IMR-90 (cell line): ENCODE data around the gene PAXX. TPM values are rescaled to one million over a fixed set of nuclear protein-coding genes. Genes with fewer than 3 reads are reported as not detected.

ENCODE experiments used
- ATAC-seq: fragments of 200-7000 bp; cut with Tn5 transposase; 2 replicates; pipeline ENCODE4 v1.9.1; 2020; ENCODE audit warnings: low read depth, mild to moderate bottlenecking, moderate library complexity
- BruUV-seq: library from RNA; stranded (reverse); fragments of 400-500 nt; replicated peaks from 2 replicates; lab custom pipeline; 2021; lab: Mats Ljungman, UMichigan
- CTCF ChIA-PET: fragments of 300-600 bp; formaldehyde crosslinking; extraction: SDS; loops from one replicate; lab custom pipeline; 2021; ENCODE audit warnings: antibody characterized with exemption; lab: Yijun Ruan, JAX
- POLR2A ChIA-PET: fragments of 300-600 bp; sonication (Branson Sonifier 250); formaldehyde crosslinking; loops from one replicate; lab custom pipeline; 2022; ENCODE audit warnings: antibody characterized with exemption; ENCODE audit not compliant: unreplicated experiment; lab: Charles Lee
- DNase-seq: peaks from one replicate; pipeline ENCODE4 v3.0.0; 2013
- H2AFZ ChIP-seq: replicated peaks from 2 replicates; pipeline ENCODE3; 2013; ENCODE audit warnings: low read length, mild to moderate bottlenecking; ENCODE audit not compliant: poor library complexity
- H2AK5ac ChIP-seq: 2 replicates; pipeline ENCODE4 v1.6.1; 2013; ENCODE audit warnings: low read depth, low read length, inconsistent platforms
- H2AK9ac ChIP-seq: replicated peaks from 2 replicates; pipeline ENCODE3; 2013; ENCODE audit warnings: mild to moderate bottlenecking, low read depth, low read length, moderate library complexity; ENCODE audit not compliant: poor library complexity
- H2BK120ac ChIP-seq: 2 replicates; pipeline ENCODE4 v1.6.1; 2013; ENCODE audit warnings: low read depth, low read length, inconsistent platforms
- H2BK15ac ChIP-seq: 3 replicates; pipeline ENCODE4 v1.6.1; 2013; ENCODE audit warnings: low read depth, low read length, inconsistent platforms
- H2BK20ac ChIP-seq: 2 replicates; pipeline ENCODE4 v1.6.1; 2013; ENCODE audit warnings: low read depth, mild to moderate bottlenecking, inconsistent platforms, low read length, moderate library complexity
- H2BK5ac ChIP-seq: 2 replicates; pipeline ENCODE4 v1.6.1; 2013; ENCODE audit warnings: mild to moderate bottlenecking, low read depth, low read length, inconsistent platforms; ENCODE audit not compliant: poor library complexity, severe bottlenecking
- H3K14ac ChIP-seq: replicated peaks from 2 replicates; pipeline ENCODE4 v1.6.1; 2013; ENCODE audit warnings: low read depth, low read length, inconsistent platforms
- H3K18ac ChIP-seq: 2 replicates; pipeline ENCODE4 v1.6.1; 2013; ENCODE audit warnings: low read depth, low read length, control low read depth
- H3K23ac ChIP-seq: 2 replicates; pipeline ENCODE4 v1.6.1; 2013; ENCODE audit warnings: low read depth, low read length, inconsistent platforms
- H3K27ac ChIP-seq: 2 replicates; pipeline ENCODE4 v1.5.1; 2013; ENCODE audit warnings: mild to moderate bottlenecking, control low read depth, low read length; ENCODE audit not compliant: insufficient read depth
- H3K27me3 ChIP-seq: 2 replicates; pipeline ENCODE4 v1.6.1; 2013; ENCODE audit warnings: low read length; ENCODE audit not compliant: control insufficient read depth, insufficient read depth
- H3K36me3 ChIP-seq: 2 replicates; pipeline ENCODE4 v1.6.1; 2013; ENCODE audit warnings: low read length, mixed read lengths; ENCODE audit not compliant: control insufficient read depth, insufficient read depth
- H3K4ac ChIP-seq: 2 replicates; pipeline ENCODE4 v1.6.1; 2013; ENCODE audit warnings: low read depth, low read length, inconsistent platforms
- H3K4me1 ChIP-seq: 2 replicates; pipeline ENCODE4 v1.6.1; 2013; ENCODE audit warnings: low read length, mixed read lengths; ENCODE audit not compliant: control insufficient read depth, insufficient read depth
- H3K4me2 ChIP-seq: 2 replicates; pipeline ENCODE4 v1.6.1; 2013; ENCODE audit warnings: low read depth, mild to moderate bottlenecking, control low read depth, low read length, moderate library complexity
- H3K4me3 ChIP-seq: 2 replicates; pipeline ENCODE4 v1.5.1; 2013; ENCODE audit warnings: low read depth, mild to moderate bottlenecking, control low read depth, low read length, moderate library complexity; ENCODE audit not compliant: insufficient read depth
- H3K56ac ChIP-seq: 2 replicates; pipeline ENCODE4 v1.6.1; 2013; ENCODE audit warnings: low read length, inconsistent platforms; ENCODE audit not compliant: insufficient read depth; ENCODE audit errors: extremely low read depth
- H3K79me1 ChIP-seq, 2 experiments: 2 replicates each; pipeline ENCODE4 v1.6.1; 2013; ENCODE audit warnings: low read length in 2 of 2, inconsistent platforms in 1 of 2, low read depth in 1 of 2
- H3K9ac ChIP-seq: 2 replicates; pipeline ENCODE4 v1.6.1; 2013; ENCODE audit warnings: low read depth, low read length, control low read depth
- H3K9me1 ChIP-seq: 2 replicates; pipeline ENCODE4 v1.6.1; 2013; ENCODE audit warnings: low read length, inconsistent platforms; ENCODE audit not compliant: insufficient read depth
- H3K9me3 ChIP-seq: 2 replicates; pipeline ENCODE4 v1.6.1; 2013; ENCODE audit warnings: low read length; ENCODE audit not compliant: control insufficient read depth, insufficient read depth
- H4K20me1 ChIP-seq: 2 replicates; pipeline ENCODE4 v1.6.1; 2013; ENCODE audit warnings: low read length, inconsistent platforms; ENCODE audit not compliant: insufficient read depth
- H4K5ac ChIP-seq: 2 replicates; pipeline ENCODE4 v1.6.1; 2013; ENCODE audit warnings: mild to moderate bottlenecking, low read depth, low read length, control low read depth
- H4K8ac ChIP-seq, 2 experiments: 2 replicates each; pipeline ENCODE4 v1.6.1; 2013; ENCODE audit warnings: low read depth in 2 of 2, low read length in 2 of 2, control low read depth in 1 of 2, inconsistent platforms in 1 of 2
- H4K91ac ChIP-seq: 2 replicates; pipeline ENCODE4 v1.6.1; 2013; ENCODE audit warnings: low read depth, low read length, inconsistent platforms; ENCODE audit not compliant: insufficient read depth
- RCOR1 ChIP-seq: IDR thresholded peaks from 2 replicates; pipeline ENCODE4 v1.6.1; 2012; ENCODE audit warnings: mild to moderate bottlenecking, low read length, improper control_type of control experiment; ENCODE audit not compliant: insufficient replicate concordance
- WGBS, 2 experiments: methylation state at CpG; one replicate each; pipeline versions ENCODE4 v1.1.5 to v1.1.7; 2013; ENCODE audit warnings: missing lambda C conversion rate in 2 of 2; ENCODE audit not compliant: insufficient read length in 1 of 2; ENCODE audit errors: extremely low coverage in 2 of 2; 5-methylcytosine and 5-hydroxymethylcytosine counted together
- dilution Hi-C: fragments of 300-500 bp; cut with HindIII; formaldehyde crosslinking; loops from one replicate; pipeline ENCODE4 v1.14.3; 2018; ENCODE audit warnings: low sequenced_read_pairs; ENCODE audit not compliant: unreplicated experiment
- in situ Hi-C: fragments of 300-500 bp; cut with MboI; formaldehyde crosslinking; loops from 3 replicates; pipeline ENCODE4 v1.14.3; 2019; ENCODE audit warnings: low sequenced_read_pairs, inconsistent platforms, mixed read lengths
- intact Hi-C: fragments of 100-400 bp; cut with micrococcal nuclease; formaldehyde crosslinking; loops from 2 replicates; pipeline ENCODE4 v1.10.0; 2022
- polyA plus RNA-seq, 3 experiments: library from polyadenylated mRNA; depleted of rRNA; stranded (reverse); fragments of >200 nt; gene quantifications; 2 replicates each; pipeline ENCODE4 v1.2.3, GENCODE V29; 2012; ENCODE audit warnings: low replicate concordance in 1 of 3
- total RNA-seq: library from RNA; depleted of rRNA; stranded (reverse); fragments of >200 nt; gene quantifications from 2 replicates; pipeline ENCODE4 v1.2.3, GENCODE V29; 2012

The PAXX gene
- total and polyA plus RNA-seq, 2 of the 4 experiments (the other 2 are of a cell fraction) = 5.7 to 24.6 TPM

- no peak overlapping the region for H4K91ac ChIP-seq
- TF ChIP-seq RCOR1 = no peak
- dilution Hi-C loops (no loop called here), intact Hi-C loops (no loop called here), in situ Hi-C loops (no loop called here)
- no peak overlapping the region for H2BK15ac ChIP-seq
- H3K9me3 ChIP-seq = peaks cover 3% of the 10 kb centered on the region
- H3K27me3 ChIP-seq = peaks cover 18% of the 10 kb centered on the region; the same call in 1 of the 2 replicates
- WGBS, 2 experiments = 65% methylated on average over 7 of the region's 25 CpGs; no CpG with 5 or more reads in 1 of the 2 experiments
- no peak overlapping the region for H3K4me2 ChIP-seq
- H3K4me3 ChIP-seq = no peak overlapping the region
- ChIA-PET CTCF (no interaction called here), POLR2A (no interaction called here)
- H2BK5ac ChIP-seq = no peak overlapping the region
- no peak overlapping the region for H3K18ac ChIP-seq
- H2AK9ac ChIP-seq = no peak overlapping the region
- no peak for DNase-seq
- H3K4ac ChIP-seq = no peak overlapping the region
- H3K79me1 ChIP-seq = no peaks in the 10 kb centered on the region
- no peaks in the 10 kb centered on the region for H3K9me1 ChIP-seq
- H4K8ac ChIP-seq = no peak overlapping the region
- no peaks in the 10 kb centered on the region for H4K20me1 ChIP-seq
- no peak overlapping the region for H3K27ac ChIP-seq
- H3K36me3 ChIP-seq = no peaks in the 10 kb centered on the region
- no peaks in the 10 kb centered on the region; the same call in 1 of the 2 replicates for H3K4me1 ChIP-seq
- no peak overlapping the region for H2BK120ac ChIP-seq
- BruUV-seq = no TSS peak
- no peak overlapping the region for H3K23ac ChIP-seq
- H2BK20ac ChIP-seq = no peak overlapping the region
- no peak overlapping the region for H4K5ac ChIP-seq
- no peak for ATAC-seq
- H2AFZ ChIP-seq = no peak overlapping the region
- no peak overlapping the region for H2AK5ac ChIP-seq
- no peak overlapping the region for H3K9ac ChIP-seq
- H3K56ac ChIP-seq = no peak overlapping the region
- no peak overlapping the region for H3K14ac ChIP-seq
Observed at GRCh38 chr9:136954270-136955083, 37.7 kb upstream of the PAXX start.
